Measurements from ENCODE around the gene SLC16A3.

Gene SLC16A3

DNA sequence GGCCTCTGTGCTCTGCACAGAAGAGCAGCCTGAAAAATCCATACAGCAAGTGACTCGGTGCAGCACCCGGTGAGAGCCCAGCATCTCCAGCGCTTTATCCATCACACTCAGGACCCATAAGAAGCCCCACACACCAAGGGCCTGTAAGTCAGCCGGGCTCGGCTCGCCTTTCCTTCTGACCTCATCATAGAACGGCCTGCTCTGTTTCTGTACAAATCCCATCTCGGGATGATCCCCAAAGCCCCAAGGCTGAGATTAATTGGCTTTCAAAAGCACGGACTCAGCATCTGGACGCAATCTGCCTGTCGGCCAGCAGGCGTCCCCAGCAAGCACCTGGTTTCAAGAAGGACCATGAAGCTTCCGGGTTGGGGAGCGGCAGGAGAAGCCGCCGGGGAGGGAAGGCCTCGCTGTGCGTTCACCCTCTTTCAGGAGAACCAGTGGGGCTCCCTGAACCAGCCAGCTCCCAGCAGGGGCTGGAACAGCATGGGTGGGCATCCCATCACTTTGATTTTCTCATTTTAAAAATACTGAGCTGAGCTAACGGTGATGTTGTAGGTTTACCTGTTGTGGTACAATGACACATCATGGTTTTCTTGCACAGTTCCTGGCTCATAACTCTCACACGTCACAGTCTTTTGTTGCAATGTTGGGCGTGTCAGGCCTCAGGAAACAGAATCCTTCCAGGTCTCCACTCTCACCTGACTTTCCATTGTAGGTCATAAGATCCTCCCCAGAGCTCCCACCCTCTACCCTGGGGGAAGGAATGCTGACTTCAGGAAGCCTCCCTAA is 22.9 kb upstream of the SLC16A3 start (continued):
- TF ChIP-seq, protein P1, sequence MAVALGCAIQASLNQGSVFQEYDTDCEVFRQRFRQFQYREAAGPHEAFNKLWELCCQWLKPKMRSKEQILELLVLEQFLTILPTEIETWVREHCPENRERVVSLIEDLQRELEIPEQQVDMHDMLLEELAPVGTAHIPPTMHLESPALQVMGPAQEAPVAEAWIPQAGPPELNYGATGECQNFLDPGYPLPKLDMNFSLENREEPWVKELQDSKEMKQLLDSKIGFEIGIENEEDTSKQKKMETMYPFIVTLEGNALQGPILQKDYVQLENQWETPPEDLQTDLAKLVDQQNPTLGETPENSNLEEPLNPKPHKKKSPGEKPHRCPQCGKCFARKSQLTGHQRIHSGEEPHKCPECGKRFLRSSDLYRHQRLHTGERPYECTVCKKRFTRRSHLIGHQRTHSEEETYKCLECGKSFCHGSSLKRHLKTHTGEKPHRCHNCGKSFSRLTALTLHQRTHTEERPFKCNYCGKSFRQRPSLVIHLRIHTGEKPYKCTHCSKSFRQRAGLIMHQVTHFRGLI (tag by site-specific recombination; IDR thresholded peaks at IDR 0.05): peak; percentile 80
- TF ChIP-seq GLIS1 (tag by site-specific recombination; IDR thresholded peaks at IDR 0.05): peak; percentile 51; the same call in 1 of the 2 replicates
- TF ChIP-seq ZNF530 (tag by site-specific recombination; IDR thresholded peaks at IDR 0.05; ENCODE audit: low read depth): no peak
- no peak for TF ChIP-seq ZNF555 (tag by site-specific recombination; conservative IDR thresholded peaks at IDR 0.05)
- no peak for TF ChIP-seq ZNF114 (tag by site-specific recombination; IDR thresholded peaks at IDR 0.05)
- TF ChIP-seq, protein P2, sequence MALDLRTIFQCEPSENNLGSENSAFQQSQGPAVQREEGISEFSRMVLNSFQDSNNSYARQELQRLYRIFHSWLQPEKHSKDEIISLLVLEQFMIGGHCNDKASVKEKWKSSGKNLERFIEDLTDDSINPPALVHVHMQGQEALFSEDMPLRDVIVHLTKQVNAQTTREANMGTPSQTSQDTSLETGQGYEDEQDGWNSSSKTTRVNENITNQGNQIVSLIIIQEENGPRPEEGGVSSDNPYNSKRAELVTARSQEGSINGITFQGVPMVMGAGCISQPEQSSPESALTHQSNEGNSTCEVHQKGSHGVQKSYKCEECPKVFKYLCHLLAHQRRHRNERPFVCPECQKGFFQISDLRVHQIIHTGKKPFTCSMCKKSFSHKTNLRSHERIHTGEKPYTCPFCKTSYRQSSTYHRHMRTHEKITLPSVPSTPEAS (tag by site-specific recombination; IDR thresholded peaks at IDR 0.05): no peak
- TF ChIP-seq ZNF169 (tag by site-specific recombination; IDR thresholded peaks at IDR 0.05): no peak
- no peak for TF ChIP-seq ZNF701 (tag by site-specific recombination; IDR thresholded peaks at IDR 0.05)
- TF ChIP-seq ZNF223 (tag by site-specific recombination; IDR thresholded peaks at IDR 0.05): no peak
- no peak for TF ChIP-seq ZNF596 (tag by site-specific recombination; IDR thresholded peaks at IDR 0.05)
- TF ChIP-seq ZSCAN30 (tag by site-specific recombination; IDR thresholded peaks at IDR 0.05): no peak
- no peak for TF ChIP-seq ZNF155 (tag by site-specific recombination; IDR thresholded peaks at IDR 0.05)
- TF ChIP-seq ZNF768 (tag by site-specific recombination; IDR thresholded peaks at IDR 0.05): no peak
- TF ChIP-seq, protein P3, sequence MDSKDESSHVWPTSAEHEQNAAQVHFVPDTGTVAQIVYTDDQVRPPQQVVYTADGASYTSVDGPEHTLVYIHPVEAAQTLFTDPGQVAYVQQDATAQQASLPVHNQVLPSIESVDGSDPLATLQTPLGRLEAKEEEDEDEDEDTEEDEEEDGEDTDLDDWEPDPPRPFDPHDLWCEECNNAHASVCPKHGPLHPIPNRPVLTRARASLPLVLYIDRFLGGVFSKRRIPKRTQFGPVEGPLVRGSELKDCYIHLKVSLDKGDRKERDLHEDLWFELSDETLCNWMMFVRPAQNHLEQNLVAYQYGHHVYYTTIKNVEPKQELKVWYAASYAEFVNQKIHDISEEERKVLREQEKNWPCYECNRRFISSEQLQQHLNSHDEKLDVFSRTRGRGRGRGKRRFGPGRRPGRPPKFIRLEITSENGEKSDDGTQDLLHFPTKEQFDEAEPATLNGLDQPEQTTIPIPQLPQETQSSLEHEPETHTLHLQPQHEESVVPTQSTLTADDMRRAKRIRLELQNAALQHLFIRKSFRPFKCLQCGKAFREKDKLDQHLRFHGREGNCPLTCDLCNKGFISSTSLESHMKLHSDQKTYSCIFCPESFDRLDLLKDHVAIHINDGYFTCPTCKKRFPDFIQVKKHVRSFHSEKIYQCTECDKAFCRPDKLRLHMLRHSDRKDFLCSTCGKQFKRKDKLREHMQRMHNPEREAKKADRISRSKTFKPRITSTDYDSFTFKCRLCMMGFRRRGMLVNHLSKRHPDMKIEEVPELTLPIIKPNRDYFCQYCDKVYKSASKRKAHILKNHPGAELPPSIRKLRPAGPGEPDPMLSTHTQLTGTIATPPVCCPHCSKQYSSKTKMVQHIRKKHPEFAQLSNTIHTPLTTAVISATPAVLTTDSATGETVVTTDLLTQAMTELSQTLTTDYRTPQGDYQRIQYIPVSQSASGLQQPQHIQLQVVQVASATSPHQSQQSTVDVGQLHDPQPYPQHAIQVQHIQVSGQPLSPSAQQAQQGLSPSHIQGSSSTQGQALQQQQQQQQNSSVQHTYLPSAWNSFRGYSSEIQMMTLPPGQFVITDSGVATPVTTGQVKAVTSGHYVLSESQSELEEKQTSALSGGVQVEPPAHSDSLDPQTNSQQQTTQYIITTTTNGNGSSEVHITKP (tag by site-specific recombination; IDR thresholded peaks at IDR 0.05): no peak; the same call in 1 of the 2 replicates
- no peak for TF ChIP-seq ZNF175 (tag by site-specific recombination; IDR thresholded peaks at IDR 0.05)
- no peak for TF ChIP-seq ZNF423 (tag by site-specific recombination; IDR thresholded peaks at IDR 0.05)
- TF ChIP-seq ZNF214 (tag by site-specific recombination; IDR thresholded peaks at IDR 0.05; ENCODE audit: borderline replicate concordance): no peak
- TF ChIP-seq ZIC2 (tag by site-specific recombination; IDR thresholded peaks at IDR 0.05): peak; percentile 83
- TF ChIP-seq ZBTB48 (tag by site-specific recombination; IDR thresholded peaks at IDR 0.05): no peak
- TF ChIP-seq, protein P4, sequence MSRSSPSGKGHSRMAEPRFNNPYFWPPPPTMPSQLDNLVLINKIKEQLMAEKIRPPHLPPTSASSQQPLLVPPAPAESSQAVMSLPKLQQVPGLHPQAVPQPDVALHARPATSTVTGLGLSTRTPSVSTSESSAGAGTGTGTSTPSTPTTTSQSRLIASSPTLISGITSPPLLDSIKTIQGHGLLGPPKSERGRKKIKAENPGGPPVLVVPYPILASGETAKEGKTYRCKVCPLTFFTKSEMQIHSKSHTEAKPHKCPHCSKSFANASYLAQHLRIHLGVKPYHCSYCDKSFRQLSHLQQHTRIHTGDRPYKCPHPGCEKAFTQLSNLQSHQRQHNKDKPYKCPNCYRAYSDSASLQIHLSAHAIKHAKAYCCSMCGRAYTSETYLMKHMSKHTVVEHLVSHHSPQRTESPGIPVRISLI (tag by site-specific recombination; IDR thresholded peaks at IDR 0.05): no peak
- TF ChIP-seq, protein P5, sequence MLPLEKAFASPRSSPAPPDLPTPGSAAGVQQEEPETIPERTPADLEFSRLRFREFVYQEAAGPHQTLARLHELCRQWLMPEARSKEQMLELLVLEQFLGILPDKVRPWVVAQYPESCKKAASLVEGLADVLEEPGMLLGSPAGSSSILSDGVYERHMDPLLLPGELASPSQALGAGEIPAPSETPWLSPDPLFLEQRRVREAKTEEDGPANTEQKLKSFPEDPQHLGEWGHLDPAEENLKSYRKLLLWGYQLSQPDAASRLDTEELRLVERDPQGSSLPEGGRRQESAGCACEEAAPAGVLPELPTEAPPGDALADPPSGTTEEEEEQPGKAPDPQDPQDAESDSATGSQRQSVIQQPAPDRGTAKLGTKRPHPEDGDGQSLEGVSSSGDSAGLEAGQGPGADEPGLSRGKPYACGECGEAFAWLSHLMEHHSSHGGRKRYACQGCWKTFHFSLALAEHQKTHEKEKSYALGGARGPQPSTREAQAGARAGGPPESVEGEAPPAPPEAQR (tag by site-specific recombination; IDR thresholded peaks at IDR 0.05): no peak
- TF ChIP-seq ZNF660 (tag by site-specific recombination; IDR thresholded peaks at IDR 0.05): peak; percentile 59
- no peak for TF ChIP-seq ZNF138 (tag by site-specific recombination; IDR thresholded peaks at IDR 0.05; ENCODE audit: borderline replicate concordance)
- no peak for TF ChIP-seq ZNF510 (tag by site-specific recombination; IDR thresholded peaks at IDR 0.05; ENCODE audit: insufficient replicate concordance)
- TF ChIP-seq ZNF544 (tag by site-specific recombination; IDR thresholded peaks at IDR 0.05): no peak
- TF ChIP-seq ZNF404 (tag by site-specific recombination; IDR thresholded peaks at IDR 0.05): no peak
- no peak for TF ChIP-seq ZBTB8A (tag by site-specific recombination; IDR thresholded peaks at IDR 0.05)
- TF ChIP-seq, protein P6, sequence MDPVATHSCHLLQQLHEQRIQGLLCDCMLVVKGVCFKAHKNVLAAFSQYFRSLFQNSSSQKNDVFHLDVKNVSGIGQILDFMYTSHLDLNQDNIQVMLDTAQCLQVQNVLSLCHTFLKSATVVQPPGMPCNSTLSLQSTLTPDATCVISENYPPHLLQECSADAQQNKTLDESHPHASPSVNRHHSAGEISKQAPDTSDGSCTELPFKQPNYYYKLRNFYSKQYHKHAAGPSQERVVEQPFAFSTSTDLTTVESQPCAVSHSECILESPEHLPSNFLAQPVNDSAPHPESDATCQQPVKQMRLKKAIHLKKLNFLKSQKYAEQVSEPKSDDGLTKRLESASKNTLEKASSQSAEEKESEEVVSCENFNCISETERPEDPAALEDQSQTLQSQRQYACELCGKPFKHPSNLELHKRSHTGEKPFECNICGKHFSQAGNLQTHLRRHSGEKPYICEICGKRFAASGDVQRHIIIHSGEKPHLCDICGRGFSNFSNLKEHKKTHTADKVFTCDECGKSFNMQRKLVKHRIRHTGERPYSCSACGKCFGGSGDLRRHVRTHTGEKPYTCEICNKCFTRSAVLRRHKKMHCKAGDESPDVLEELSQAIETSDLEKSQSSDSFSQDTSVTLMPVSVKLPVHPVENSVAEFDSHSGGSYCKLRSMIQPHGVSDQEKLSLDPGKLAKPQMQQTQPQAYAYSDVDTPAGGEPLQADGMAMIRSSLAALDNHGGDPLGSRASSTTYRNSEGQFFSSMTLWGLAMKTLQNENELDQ (tag by site-specific recombination; IDR thresholded peaks at IDR 0.05; ENCODE audit: low read depth): no peak
- no peak for TF ChIP-seq ZNF585B (tag by site-specific recombination; IDR thresholded peaks at IDR 0.05)

All from HEK293 (cell line).